HG03135 (cell line): ENCODE data around the gene IFNG-AS1.
A peak's percentile ranks its signal among the peaks of the same experiment; 100 is the strongest.

Experiments used
- ATAC-seq: cut with Tn5 transposase; IDR thresholded peaks from one replicate; pipeline ENCODE4 v1.9.1; 2021; ENCODE audit warnings: mild to moderate bottlenecking, moderate library complexity; ENCODE audit not compliant: unreplicated experiment

IFNG-AS1 gene

GRCh38 chr12:67989184-67989920, at the start of gene IFNG-AS1:
TSS of gene IFNG-AS1 (plus strand) at chr12:67989447.
- peak; percentile 35 for ATAC-seq

GRCh38 chr12:67939611-67940010, 49.6 kb upstream of the IFNG-AS1 start:
- no peak for ATAC-seq

GRCh38 chr12:67940780-67941243, 48.4 kb upstream of the IFNG-AS1 start:
- ATAC-seq: no peak

GRCh38 chr12:67942724-67943123, 46.5 kb upstream of the IFNG-AS1 start:
- no peak for ATAC-seq

- ATAC-seq: peak; percentile 73
Observed at GRCh38 chr12:67943141-67943892, 45.9 kb upstream of the IFNG-AS1 start.

- no peak for ATAC-seq
Observed at GRCh38 chr12:67944093-67944492, 45.2 kb upstream of the IFNG-AS1 start.

- no peak for ATAC-seq
Observed at GRCh38 chr12:67952787-67953186, 36.5 kb upstream of the IFNG-AS1 start.

- ATAC-seq: no peak
Observed at GRCh38 chr12:67957383-67957782, 31.9 kb upstream of the IFNG-AS1 start.

GRCh38 chr12:67958187-67958586, 31.1 kb upstream of the IFNG-AS1 start:
- no peak for ATAC-seq

- no peak for ATAC-seq
Observed at GRCh38 chr12:67964456-67964855, 24.8 kb upstream of the IFNG-AS1 start.

- ATAC-seq: no peak
Observed at GRCh38 chr12:67966560-67966959, 22.7 kb upstream of the IFNG-AS1 start.

GRCh38 chr12:67968321-67968720, 20.9 kb upstream of the IFNG-AS1 start:
- no peak for ATAC-seq

- ATAC-seq: no peak
Observed at GRCh38 chr12:67968725-67969124, 20.5 kb upstream of the IFNG-AS1 start.

GRCh38 chr12:67969134-67969802, 20.0 kb upstream of the IFNG-AS1 start:
- ATAC-seq: no peak

- ATAC-seq: no peak
Observed at GRCh38 chr12:67977668-67978067, 11.6 kb upstream of the IFNG-AS1 start.

- no peak for ATAC-seq
Observed at GRCh38 chr12:67980391-67980790, 8.9 kb upstream of the IFNG-AS1 start.

- no peak for ATAC-seq
Observed at GRCh38 chr12:67981287-67982162, 7.7 kb upstream of the IFNG-AS1 start.

- no peak for ATAC-seq
Observed at GRCh38 chr12:67982164-67982563, 7.1 kb upstream of the IFNG-AS1 start.

GRCh38 chr12:67986632-67987031, 2.6 kb upstream of the IFNG-AS1 start:
- no peak for ATAC-seq

GRCh38 chr12:67988601-67989021, 636 bp upstream of the IFNG-AS1 start:
- peak; percentile 77 for ATAC-seq

- ATAC-seq: peak; percentile 60
Observed at GRCh38 chr12:67991158-67991557, 1.9 kb downstream of the IFNG-AS1 start.
